Inflammatory macrophage treated with lipopolysaccharide for 1 hour (primary cell): Measurements from ENCODE around the gene SEPTIN2.
A peak's percentile ranks its signal among the peaks of the same experiment; 100 is the strongest.
"Not testable (repeated sequence)": the region's sequence is repeated elsewhere in the genome, so short reads cannot be mapped to it uniquely, and the experiment has no call there.

ENCODE experiments used
- DNase-seq, 2 donors: peaks; one replicate each; pipeline ENCODE4 v3.0.0-alpha.2; 2020 to 2022

The SEPTIN2 gene

DNA sequence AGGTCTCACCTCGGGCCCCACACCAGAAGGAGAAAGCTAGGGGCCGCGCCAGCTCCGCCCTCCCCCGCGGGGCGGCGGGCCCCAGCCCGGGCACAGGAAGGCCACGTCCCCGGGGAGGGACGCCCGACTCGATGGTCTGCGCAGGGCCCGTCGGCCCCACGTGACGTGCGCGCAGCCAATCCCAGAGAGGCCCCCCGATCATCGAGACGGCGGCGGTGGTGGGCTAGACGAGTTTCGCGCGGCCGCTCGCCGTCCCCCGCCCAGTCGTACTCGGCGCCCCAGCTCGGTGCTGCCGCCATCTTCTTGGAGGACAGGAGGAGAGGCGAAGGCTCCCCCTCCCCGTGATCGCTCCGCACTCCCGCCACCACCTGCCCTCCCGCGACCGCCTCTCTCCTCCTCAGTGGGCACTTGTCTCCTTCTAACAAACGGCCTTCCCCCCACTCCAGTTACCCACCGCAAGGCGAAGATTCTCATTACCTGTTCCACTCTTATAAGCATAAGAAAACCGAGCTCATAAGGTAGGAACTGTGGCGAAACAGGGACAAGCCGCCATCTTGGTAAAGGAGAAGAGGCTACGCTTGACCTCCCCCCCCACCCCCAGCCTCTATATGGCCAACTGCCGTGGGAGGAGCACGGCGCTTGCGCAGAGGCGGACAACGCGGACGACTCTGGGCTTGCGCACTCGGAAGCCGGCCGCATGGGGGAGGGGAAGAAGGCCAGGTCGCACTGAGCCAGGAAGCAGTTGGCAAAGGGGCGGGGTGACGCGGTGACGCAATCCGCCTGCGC lies 439 bp upstream of the SEPTIN2 start, which contains the start of gene HDLBP:
Gene HDLBP, minus strand, starts transcription at position 580 of the 786 bp plus-strand sequence. CDS start 48,803 bp downstream, outside the sequence.
- DNase-seq, result peak; percentile 98 to 100

DNA sequence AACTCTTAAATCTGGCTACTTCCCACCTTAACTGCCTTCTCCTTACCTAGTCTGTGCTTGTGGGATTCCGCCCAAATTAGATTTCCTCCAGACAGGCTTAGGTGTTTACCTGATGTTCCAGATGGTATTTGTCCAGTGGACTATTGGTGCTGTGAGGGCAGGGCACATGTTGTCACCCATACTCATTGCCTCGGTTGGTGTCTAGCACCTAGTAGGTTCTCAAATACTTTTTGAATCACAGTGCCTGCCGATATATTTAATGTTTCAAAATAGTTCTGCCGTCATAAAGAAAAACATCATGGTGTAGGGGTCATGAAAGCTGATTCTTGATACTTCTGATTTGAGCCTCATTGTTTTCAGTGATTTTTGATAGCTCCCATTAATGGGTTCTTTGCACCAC lies 1.1 kb downstream of the SEPTIN2 start:
- peak in 1 of 2 donors; percentile 2 for DNase-seq

DNA sequence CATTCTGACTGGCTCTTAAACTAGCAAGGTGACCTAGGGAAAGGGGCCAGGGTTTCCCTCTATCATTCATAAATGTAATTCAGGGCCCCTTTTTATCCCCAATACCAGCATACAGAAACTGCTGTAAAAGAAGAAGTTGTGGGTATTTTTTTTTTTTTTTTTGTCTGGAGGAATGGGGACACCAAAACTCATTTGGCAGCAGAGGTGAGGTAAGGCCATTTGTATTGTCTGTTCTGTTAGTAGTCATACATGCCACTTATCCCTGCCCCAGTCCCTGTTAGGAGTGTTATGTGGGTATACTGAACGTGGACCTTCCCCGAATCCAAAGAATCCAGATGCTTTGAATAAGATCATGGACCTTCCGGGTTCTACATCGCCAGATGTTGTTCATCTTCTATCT lies 1.7 kb downstream of the SEPTIN2 start:
- DNase-seq, result peak; percentile 42 to 49

DNA sequence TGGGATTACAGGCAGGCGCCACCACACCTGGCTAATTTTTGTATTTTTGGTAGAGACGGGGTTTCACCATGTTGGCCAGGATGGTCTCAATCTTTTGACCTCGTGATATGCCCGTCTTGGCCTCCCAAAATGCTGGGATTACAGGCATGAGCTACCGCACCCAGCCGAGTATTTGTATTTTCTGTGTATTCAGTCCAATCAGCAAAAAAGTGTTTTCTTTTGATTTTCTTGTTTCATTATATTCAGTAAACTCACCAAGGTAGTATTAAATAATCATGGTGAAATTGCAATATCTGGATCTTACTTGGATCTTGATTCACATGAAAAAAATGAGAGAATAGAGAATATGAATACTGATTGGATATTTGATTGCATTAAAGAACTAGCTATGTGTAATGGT lies 3.1 kb downstream of the SEPTIN2 start:
- DNase-seq, result not testable (repeated sequence)

DNA sequence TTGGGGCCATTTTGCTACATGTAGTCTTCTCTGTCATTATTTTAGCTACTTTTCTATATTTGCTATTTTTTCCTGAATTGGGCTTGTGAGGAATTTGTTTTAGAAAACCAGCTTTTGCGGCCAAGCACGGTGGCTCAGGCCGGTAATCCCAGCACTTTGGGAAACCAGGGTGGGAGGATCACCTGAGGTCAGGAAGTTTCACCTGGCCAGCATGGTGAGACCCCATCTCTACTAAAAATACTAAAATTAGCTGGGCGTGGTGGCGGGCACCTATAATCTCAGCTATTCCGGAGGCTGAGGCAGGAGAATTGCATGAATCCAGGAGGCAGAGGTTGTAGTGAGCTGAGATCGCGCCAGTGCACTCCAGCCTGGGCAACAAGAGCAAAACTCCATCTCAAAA lies 4.7 kb downstream of the SEPTIN2 start:
- no peak for DNase-seq

DNA sequence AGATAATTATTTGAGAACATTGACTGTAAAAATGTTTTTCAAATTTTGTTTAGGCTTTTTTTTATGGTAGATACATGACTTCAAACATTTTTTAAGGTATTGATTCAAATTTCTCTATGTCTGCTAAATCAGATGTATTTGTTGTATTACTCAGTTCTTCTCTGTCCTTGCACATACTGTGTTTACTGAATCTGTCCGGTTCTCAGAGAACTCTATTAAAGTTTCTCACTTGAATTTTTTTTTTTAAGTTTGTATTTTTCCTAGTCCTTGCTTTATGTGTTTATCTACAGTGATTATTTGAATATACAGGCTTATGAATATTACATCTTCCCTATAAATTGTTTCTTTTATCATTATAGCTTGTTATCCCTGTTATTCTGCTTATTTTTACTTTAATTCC lies 5.3 kb downstream of the SEPTIN2 start:
- no peak for DNase-seq

DNA sequence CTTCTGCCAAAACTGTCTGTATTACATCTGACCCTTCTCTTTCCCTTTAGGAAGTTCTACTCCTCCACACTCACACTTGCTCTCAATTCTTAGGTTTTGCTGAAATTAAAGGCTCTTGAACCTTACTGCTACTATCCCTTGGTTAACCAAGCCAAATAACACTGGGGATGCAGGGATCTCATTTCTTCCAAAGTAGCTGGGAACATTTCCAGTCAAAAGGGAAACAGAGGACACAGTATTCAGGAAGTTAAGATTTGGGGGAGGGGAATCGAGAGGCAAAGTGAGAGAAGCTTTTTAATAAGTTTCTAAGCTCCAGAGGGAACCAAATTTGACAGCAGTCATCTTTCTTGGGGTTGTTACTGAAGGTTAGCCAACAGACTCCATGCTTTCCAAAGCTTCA lies 6.2 kb downstream of the SEPTIN2 start:
- DNase-seq, result peak in 1 of 2 donors; percentile 12

DNA sequence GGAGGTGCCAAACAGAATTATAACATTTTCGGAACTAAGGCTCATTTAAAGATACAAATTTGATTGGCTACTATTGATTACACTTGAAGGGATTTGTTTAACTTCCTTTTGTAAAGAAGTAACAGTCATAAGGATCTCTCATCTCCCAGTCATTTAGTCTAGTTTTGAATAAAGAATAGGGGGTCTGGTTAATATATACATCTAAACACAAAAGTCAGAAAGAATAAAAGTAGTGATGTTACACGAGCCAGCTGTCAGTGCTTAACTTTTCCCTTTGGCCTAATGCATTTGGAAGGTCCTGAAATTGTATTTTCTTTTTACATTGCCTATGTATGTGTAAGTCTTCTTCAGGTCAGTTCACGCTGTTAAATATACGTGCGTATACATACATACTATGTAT lies 8.1 kb downstream of the SEPTIN2 start:
- no peak for DNase-seq

DNA sequence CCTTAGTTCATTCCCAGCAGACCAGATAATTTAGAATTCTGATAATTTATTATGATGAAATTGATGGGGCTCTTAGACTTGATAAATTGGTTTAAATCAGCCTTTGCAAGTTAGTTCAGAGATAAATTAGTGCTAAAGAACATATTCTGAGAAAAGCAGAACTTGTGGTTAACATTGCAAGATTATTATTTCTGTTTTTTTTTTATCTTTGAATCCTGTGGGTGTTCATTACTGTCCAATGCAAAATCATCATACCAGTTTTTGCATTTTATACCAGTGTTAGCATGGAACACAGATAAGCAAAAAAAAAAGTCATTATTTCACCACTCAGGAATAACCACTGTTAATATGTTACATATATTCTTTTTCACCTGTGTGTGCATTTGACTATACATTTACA lies 9.1 kb downstream of the SEPTIN2 start:
- peak; percentile 54 to 69 for DNase-seq

DNA sequence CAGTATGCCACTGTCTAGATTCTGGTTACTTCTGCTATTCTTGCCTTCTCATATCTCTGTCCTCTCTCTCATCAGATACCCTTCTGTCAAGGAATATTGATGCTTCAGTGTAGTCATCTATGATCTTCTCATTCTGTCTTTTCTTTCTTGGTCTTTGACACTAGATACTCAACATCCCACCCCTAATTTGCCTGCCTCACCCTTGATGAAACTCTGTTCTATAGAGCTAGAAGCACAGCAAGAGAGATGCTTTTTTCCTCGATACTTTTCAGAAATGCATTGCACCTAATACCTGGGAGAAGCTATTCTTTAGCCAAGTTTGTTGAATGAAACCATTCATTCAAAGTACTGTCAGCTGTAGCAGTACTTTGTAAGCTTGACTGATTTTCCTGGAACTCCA lies 9.5 kb downstream of the SEPTIN2 start:
- DNase-seq, result no peak

DNA sequence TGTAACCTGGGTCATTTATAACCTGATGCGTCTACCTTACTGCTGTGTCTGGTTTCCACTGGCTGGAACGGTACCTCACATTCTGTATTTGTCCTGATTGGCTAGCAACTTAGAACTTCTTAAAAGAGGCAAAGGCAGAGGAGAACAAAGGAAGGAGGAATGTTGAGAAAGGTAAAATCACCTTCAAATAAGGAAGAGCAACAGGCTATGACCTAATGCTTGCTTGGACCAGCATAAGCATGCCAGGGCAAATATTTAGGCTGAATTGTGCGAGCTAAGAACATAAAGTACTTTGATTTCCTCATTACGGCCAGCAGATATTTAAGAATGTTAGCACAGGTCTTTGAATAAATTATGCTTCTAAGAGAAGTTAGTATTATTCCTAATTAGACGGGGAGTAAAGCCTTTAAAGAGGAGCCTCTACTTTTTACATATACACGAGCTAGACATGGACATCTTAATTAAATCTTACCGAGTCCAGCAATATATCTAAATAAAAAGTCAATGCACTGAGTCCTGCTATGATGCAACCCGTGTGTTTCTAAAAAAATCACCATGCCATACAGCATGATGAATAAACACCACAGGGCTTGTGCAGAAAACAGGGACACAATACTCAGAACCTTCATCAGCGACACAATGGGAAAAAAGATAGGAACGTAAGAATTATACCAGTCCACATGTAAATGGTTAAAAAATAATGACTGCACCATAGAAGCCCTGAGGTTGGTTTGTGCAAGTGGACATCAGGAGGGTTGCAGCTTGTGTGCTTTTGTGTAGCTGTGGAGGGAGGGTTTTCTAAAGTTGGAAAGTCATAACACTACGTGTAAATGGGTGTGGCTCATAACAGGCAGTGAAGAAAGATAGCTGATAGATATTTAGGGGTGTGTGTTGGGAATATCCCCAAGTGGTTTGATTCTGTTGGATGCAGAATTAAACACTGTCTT lies 14.2 kb downstream of the SEPTIN2 start:
- no peak for DNase-seq

DNA sequence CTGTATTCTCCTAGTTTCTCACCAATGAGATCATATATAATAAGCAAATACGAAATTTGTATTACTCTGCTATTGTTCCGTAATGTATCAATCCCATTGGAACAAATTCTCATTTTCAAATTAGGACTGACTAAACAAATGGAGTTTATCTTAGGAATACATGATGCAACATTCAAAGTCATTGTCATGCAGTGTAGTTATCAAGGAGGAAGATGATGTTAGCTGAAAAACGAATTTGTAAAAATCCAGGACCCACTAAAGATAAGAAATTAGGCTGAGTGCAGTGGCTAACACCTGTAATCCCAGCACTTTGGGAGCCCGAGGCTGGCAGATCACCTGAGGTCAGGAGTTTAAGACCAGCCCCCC lies 14.9 kb downstream of the SEPTIN2 start:
- DNase-seq, result no peak

DNA sequence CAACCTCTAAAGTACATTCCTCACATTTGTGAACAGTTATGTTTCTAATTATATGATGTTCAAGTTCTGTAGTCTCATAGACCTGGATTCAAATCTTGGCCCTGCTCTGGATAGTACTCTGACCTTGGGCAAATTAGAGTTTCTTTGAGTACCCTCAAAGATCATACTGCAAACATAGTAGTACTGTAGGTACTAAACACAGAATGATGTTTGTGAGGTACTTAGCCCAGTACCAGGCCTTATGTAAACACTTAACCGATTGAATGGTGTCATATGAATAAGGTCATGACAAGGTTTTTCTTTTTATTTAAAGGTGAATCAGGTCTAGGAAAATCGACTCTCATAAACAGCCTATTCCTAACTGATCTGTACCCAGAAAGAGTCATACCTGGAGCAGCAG lies 19.1 kb downstream of the SEPTIN2 start:
- no peak for DNase-seq

DNA sequence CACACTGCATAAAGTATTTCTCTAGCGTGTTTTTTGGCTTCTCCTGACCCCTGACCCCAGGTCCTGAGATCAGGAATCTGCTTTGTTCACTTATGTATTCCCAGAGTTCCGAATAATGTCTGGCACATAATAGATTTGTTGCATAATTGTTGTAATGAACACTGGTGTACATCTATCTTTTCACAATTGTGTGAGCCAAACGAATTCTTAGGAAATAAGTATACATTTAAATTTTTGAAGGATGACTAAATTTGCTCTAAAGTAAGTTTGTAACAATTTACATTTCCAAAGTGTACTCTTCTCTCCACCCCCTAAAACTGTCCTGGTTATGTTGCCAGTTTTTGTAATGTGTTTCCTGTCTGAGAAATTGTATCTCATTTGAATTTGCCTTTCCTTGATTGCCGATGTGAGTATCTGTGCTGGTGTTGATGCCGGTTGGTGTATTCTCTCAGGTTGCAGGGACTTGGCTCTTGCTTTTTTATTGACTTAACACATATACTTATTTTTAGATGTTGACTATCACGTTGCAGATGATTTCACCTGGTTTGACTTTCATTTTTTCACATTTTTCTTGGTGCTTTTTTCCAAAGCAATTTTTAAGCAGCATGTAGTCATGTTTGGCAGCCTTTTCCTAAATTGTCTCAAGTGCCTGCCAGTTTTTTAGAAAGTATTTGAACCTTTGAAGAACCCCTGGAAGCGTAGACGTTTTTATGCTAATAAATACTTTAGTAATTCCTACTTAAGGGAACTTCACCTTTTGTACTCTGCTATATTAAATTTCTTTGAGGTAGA lies 24.3 kb downstream of the SEPTIN2 start:
- DNase-seq, result no peak

DNA sequence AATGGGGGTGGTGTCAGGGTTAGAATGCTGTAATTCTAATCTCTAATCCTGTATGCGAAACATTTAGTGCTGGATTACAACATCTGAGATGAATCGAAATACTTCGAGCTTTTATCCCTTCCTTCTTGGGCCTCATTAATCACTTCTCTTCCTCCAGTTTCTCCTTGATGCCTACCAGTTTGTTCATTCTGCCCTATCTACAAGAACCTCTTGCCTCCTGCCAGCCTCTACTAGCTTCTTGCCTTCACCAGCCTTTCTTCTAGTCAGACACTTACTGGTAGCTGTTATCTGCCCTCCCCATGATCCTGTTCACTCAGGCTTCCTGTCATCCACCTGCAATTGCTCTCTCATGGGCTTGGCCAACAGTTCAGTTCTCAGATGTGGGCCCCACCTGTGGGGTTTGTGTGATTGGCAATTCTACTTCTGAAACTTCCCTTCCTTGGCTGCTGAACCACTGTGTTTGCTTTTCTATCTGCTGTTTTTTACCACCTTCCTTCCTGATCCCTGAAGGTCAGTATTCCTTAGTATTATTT lies 25.0 kb downstream of the SEPTIN2 start:
- no peak for DNase-seq

DNA sequence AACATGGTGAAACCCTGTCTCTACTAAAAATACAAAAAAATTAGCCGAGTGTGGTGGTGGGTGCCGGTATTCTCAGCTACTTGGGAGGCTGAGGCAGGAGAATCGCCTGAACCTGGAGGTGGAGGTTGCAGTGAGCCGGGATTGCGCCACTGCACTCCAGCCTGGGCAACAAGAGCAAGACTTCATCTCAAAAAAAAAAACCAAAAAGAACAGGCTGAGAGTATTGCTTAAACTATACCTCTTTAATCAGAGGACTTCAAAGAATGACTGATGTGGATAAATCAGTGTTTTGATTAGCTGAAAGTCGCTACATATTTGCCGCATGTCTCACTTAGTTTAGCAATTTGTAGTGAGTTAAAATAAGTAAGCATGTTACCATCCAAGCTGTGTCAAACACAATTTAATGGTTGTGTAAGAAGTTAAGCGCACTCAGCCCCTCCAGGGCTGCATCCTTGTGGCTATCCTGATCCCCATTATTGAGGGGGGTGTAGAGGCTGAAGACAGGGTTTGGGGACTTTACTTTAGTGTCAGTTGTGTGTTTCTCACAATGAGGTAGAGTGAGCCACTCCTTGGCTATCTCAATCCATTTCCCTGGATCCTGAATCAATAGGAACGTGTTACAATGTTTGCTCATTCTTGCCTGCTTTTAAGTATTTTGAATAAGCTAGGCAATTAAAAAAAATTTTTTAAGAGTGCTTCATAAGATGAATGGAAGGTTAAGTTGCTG lies 29.4 kb downstream of the SEPTIN2 start:
- no peak for DNase-seq

DNA sequence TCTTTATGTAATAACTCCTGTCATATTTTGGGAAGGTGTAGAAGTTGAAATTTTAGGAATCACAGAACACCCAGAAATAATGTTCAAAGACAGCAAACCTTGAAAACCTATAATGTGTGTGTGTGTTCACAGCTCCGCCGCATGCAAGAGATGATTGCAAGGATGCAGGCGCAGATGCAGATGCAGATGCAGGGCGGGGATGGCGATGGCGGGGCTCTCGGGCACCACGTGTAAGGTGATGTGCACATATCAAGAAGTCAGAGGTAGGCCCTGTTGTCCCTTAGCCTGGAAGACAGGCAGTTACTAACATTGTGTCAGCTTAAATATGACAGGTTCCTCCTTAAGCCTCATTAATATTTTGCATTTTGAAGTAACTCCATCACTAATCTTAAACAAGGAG lies 34.2 kb downstream of the SEPTIN2 start:
- no peak for DNase-seq

DNA sequence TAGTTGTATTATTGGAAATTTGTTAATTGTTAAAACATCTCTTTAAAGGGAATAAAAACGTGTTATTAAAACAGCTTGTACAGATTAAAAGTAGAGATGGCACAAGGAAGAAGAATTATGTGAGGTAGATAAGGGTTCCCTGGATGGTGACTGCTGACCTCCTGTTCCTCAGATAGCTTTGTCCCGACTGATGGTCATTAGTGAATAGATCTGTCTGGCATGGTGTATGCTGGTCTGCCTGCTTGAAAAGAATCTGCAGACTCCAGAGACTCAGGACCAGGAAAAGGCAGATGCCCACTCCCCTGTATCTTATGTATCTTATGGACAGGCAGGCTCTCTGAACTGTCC lies 34.8 kb downstream of the SEPTIN2 start:
- DNase-seq, result no peak

DNA sequence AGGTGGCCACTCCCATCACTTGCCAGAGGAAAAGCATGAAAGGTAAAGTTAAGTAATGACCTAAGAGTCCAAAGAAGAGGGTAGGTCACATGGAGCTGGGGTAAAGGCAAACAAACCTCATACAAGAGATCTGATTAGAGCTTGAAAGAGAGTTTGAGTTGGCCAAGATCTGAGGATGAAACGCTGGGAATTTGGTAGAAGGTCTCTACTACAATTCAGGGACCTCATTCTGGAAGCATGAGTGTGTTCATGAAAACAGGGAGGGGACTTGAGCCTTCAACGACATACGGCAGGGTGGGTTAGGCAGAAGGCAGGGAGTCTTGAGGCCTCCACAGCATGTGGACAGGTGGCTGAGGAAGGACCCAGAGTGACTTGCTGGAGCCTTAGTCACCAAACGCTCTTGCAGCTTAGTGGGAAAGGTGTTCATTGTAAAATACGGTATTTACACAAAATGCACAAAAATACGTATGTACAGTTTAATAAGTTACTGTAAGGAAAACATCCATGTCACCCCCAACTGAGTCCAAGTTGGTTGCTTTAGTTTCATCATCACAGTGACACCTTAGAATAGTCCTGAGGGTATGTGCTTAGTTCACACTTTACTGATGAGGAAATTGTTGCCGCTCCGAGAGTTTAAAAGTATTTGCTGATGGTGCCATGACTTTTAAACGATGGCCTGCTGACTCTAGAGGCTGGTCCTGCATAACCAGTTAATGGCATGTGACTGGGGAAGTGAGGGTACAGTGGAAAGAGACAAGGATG lies 35.3 kb downstream of the SEPTIN2 start:
- DNase-seq, result no peak

DNA sequence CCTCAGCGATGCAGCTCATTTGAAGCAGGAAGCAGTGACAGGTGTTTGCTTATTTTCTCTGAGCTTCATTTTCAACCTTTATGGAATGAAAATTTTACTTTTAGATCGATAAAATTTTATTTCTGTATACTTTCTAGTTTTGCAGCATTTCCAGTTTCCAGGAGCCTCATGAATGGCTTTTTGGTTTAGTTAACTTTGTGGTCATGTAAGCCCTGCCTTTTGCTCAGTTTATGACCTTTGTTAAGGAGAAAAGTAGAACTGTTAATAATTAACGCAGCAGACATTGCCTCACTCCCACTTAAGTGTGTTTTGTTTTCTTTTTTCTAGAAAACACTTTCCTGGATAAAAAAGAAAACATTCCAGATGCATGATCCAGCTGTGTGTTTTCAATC lies 35.9 kb downstream of the SEPTIN2 start:
- DNase-seq, result no peak

DNA sequence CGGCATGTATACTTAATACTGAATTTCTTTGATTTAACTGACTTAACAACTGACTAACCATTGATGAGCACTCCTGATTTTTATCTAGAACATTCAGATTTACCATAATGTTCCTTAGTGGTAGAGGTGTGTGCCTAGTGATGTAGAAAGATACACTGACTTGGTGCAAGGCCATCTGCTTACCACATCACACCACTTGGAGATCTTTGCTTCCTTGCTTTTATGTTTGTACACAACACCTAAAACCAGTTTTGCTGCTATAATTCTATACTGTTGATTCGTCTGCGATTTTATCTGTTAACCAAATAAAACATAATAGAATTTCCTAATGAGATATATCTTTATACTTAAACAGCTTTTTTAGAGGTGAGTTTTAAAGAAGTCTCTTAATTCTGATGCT lies 36.5 kb downstream of the SEPTIN2 start:
- DNase-seq, result no peak
